Measurements from ENCODE around the gene ENTPD2.

DNA sequence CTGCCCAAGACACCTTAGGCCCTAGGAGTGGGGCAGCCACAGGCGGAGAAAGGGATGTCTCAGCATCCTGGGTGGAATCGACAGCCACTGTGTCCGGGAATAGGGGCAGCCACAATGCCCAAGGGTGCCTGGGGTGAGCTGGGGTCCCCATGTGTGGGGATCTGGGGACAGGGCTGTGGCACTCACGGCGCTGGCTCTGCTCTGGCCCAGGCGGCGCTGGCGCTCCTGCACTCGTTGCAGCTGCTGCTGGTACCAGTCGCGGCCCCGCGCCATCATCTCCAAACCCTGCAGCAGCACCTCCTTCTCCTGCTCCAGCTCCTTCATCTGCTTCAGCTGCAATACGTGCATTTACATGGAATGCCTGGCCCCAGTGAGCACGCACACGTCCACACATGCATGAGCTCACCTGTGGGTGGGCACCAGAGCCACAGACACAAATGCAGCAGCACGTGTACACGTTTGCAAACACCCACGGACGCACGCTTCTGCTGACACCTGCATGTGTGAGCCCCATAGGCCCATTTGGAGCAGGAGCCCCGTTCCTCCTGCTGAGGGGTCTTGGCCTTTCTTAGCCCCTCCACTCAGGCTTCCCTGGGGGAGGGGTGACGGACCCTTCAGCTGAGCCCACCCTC lies 11.6 kb upstream of the ENTPD2 start:
- TF ChIP-seq EZH2 (IDR thresholded peaks at IDR 0.05; ENCODE audit: borderline replicate concordance, insufficient read depth, low read depth, low read length, poor library complexity, severe bottlenecking) = no peak
- TF ChIP-seq, protein P1, sequence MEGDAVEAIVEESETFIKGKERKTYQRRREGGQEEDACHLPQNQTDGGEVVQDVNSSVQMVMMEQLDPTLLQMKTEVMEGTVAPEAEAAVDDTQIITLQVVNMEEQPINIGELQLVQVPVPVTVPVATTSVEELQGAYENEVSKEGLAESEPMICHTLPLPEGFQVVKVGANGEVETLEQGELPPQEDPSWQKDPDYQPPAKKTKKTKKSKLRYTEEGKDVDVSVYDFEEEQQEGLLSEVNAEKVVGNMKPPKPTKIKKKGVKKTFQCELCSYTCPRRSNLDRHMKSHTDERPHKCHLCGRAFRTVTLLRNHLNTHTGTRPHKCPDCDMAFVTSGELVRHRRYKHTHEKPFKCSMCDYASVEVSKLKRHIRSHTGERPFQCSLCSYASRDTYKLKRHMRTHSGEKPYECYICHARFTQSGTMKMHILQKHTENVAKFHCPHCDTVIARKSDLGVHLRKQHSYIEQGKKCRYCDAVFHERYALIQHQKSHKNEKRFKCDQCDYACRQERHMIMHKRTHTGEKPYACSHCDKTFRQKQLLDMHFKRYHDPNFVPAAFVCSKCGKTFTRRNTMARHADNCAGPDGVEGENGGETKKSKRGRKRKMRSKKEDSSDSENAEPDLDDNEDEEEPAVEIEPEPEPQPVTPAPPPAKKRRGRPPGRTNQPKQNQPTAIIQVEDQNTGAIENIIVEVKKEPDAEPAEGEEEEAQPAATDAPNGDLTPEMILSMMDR (IDR thresholded peaks at IDR 0.05) = no peak
